OCI-LY3 (cell line): ENCODE results near the gene TRAF3IP3.

Experiments
- CTCF ChIP-seq: fragments of 200-600, 300-600 bp; sonication (generic); IDR thresholded peaks from 2 replicates; pipeline ENCODE4 v1.5.1; 2014; ENCODE audit warnings: antibody characterized with exemption, low read length, low read depth
- EZH2phosphoT487 ChIP-seq: fragments of 200-600 bp; shearing (Covaris generic); IDR thresholded peaks from 2 replicates; pipeline ENCODE4 v1.6.1; 2018; ENCODE audit warnings: antibody characterized with exemption, mixed run types, low read depth

- TF ChIP-seq CTCF (no peak), EZH2phosphoT487 (no peak)
Observed at GRCh38 chr1:209817691-209818090, 61.8 kb downstream of the TRAF3IP3 start.
